RWPE1 (cell line): Measurements from ENCODE around the gene ANKS1A.

Experiments used
- CTCF ChIA-PET: fragments of 350-600 bp; sonication (Branson Sonifier 250); formaldehyde crosslinking; extraction: SDS; loops from one replicate; lab custom pipeline; 2021; lab: Yijun Ruan, JAX
- POLR2A ChIA-PET: fragments of 400-600 bp; formaldehyde crosslinking; extraction: SDS; loops from one replicate; lab custom pipeline; 2020; ENCODE audit warnings: antibody characterized with exemption; ENCODE audit not compliant: low non-redundant PET; lab: Yijun Ruan, JAX
- DNase-seq: peaks from one replicate; pipeline ENCODE4 v3.0.0; 2012; ENCODE audit warnings: low spot score
- H3K27ac ChIP-seq: fragments of 450-650 bp; 2 replicates; pipeline ENCODE4 v1.5.1; 2017
- TF ChIP-seq, protein P1 (sequence below): fragments of 450-650 bp; conservative IDR thresholded peaks from 2 replicates; pipeline ENCODE4 v1.5.1; 2017; ENCODE audit warnings: low read depth, mild to moderate bottlenecking

The ANKS1A gene

DNA sequence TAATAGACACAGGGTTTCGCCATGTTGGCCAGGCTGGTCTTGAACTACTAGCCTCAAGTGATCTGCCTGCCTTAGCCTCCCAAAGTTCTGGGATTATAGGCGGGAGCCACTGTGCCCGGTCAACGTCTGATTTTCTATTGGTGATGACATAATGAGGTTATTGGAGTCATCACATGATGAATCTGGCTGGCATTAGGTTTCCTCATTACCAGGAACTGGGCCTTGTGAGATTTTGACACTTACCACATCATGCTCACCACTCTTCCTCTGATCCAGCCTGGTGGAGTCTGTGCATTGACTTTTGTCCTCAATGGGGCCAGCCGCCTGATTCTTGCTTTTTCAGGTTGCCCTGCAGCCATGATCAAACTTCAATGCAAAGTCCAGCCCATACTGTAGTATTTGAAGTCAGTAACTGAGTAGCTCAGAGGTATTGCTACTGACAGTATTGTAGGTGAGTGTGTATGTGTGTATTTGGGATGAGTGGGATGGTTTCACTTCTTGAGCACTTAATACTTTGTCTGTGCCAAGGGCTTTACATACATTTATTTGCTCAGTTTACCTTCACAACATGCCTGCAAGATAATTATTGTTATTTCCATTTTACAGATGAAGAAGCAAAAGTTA lies 16.0 kb downstream of the ANKS1A start:
- TF ChIP-seq, protein P1, sequence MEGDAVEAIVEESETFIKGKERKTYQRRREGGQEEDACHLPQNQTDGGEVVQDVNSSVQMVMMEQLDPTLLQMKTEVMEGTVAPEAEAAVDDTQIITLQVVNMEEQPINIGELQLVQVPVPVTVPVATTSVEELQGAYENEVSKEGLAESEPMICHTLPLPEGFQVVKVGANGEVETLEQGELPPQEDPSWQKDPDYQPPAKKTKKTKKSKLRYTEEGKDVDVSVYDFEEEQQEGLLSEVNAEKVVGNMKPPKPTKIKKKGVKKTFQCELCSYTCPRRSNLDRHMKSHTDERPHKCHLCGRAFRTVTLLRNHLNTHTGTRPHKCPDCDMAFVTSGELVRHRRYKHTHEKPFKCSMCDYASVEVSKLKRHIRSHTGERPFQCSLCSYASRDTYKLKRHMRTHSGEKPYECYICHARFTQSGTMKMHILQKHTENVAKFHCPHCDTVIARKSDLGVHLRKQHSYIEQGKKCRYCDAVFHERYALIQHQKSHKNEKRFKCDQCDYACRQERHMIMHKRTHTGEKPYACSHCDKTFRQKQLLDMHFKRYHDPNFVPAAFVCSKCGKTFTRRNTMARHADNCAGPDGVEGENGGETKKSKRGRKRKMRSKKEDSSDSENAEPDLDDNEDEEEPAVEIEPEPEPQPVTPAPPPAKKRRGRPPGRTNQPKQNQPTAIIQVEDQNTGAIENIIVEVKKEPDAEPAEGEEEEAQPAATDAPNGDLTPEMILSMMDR, result no peak
- POLR2A ChIA-PET, result no interaction called here
- no peak for DNase-seq
- H3K27ac ChIP-seq, result no peak overlapping the region
- CTCF ChIA-PET, result interaction anchor here (0.7 to 1.7 kb wide), 2 partner anchors 17 to 184 kb away, joined by 5 read pairs; no protein-coding TSS in a partner anchor

DNA sequence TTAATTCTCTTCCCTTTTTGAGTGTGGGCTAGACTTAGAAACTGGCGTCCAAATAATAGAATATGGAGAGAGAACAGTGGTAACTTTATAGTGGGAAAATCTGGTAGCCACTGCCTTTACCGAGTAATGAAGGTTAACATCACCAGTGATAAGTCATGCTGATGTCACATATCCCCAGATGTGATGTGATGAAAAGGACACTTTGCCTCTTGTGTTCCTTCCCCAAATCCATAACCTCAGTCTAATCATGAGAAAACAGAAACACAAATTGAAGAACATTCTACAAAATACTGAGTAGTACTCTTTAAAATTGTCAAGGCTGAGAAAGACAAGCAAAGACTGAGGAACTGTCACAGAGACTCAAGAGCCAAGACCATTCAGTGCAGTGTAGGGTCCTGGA lies 17.8 kb downstream of the ANKS1A start:
- no peak for DNase-seq
- ChIA-PET POLR2A (no interaction called here), CTCF (interaction anchor here (1.7 kb wide), 1 partner anchor 15 kb away, joined by 5 read pairs; no protein-coding TSS in a partner anchor)
- H3K27ac ChIP-seq, result no peak overlapping the region
- TF ChIP-seq, protein P1, result no peak

DNA sequence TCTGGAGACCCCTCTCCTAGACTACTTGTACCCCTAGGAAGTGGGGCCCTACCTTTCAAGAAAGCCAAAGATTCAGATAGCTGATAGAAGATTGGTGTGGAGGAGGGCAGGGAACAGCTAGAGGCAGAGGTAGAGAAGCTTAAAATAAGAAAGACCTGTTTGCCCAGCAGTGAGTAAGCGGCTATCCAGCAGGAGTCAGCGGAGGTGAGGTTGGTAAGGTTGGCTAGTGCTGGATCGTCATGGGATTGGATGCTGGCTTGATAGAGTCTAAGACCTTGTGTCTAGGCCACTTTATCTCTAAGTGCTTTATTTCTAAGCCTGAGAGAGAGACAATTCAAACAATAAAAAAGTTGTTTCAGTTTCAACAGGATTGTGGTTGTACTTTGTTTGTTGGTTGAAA lies 19.1 kb downstream of the ANKS1A start:
- H3K27ac ChIP-seq, result no peak overlapping the region
- POLR2A ChIA-PET, result no interaction called here
- CTCF ChIA-PET, result no interaction called here
- no peak for DNase-seq
- TF ChIP-seq, protein P1, result no peak

DNA sequence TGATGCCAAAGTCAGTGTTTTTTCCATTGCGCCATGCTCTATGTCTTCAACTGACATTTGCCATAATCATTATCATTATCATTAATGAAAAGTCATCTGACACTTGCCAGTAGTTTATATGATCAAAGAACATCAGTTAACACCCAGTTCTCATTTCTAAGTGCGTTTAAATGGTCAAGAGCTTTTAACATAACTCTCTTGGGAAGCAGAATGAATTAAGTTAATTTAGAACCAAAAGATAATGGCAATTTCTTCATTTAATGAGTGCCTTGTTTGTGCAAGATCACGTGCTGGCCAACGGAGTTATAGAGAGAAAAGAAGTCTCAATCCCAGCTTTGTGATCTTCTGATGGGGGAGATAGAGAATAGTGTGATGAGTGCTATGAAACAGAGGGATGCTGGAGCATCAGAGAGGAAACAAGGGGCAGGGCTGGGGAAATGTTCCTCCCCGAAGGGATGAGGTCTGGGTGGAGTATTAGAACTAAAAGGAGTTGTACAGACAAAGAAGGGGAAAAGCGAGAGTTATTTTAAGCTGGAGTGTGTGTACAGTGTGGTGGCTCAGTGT lies 20.3 kb downstream of the ANKS1A start:
- no peak overlapping the region for H3K27ac ChIP-seq
- TF ChIP-seq, protein P1, result no peak
- CTCF ChIA-PET, result interaction anchor here (0.7 kb wide), 1 partner anchor 202 kb away, joined by 4 read pairs; no protein-coding TSS in a partner anchor
- POLR2A ChIA-PET, result no interaction called here
- no peak for DNase-seq

DNA sequence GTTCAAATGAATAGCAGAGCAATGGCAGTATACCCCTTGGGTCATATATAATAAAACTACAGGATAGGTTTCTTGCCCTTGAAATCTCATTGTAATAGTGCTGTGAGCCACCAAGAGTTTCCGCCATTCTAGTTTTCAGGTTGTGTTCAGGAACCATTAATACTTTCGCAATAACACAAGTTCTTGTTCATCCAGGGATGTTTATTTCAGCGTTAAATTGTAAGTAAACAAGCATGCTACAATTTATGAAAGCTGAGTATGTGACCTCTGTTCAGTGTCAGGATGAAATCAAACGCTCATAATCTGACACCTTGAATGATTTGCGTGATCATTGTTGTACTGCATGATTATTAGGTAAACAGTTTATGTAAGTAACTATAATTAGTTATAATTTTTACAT lies 22.8 kb downstream of the ANKS1A start:
- ChIA-PET POLR2A (no interaction called here), CTCF (interaction anchor here (0.6 kb wide), 1 partner anchor 10 kb away, joined by 3 read pairs; no protein-coding TSS in a partner anchor)
- H3K27ac ChIP-seq, result no peak overlapping the region
- TF ChIP-seq, protein P1, result no peak
- no peak for DNase-seq

DNA sequence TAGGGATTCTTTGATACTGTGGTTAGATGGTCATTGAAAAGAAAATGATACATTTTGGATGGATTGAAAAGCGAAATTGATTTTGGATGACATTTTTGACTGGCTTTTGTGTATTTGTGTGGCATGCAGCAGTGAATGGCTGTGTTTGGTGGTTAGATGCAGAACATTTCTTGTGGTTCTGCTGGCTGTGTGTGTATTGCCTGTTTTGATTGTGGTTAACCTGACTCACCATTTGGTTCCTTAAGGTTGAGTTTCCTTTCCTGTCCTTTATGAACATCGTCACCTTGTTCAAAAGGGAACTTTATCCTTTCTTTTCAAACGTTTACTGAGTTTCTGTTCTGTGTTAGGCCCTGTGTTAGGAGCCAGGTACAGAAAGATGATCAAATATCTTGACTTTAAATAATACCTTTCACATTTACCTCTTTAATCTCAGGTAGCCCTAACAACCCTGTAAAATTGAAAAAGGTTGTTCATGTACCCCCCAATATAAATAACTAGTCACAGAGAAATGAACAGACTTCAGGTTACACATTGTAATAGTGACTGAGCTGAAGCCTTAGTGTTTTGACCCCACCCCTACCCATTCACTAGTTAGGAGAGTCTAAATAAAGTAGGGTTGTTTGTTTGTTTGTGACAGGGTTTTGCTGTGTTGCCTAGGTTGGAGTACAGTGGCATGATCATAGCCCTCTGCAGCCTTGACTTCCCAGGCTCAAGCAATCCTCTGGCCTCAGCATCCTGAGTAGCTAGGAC lies 23.8 kb downstream of the ANKS1A start:
- H3K27ac ChIP-seq, result no peak overlapping the region
- TF ChIP-seq, protein P1, result no peak
- ChIA-PET CTCF (no interaction called here), POLR2A (no interaction called here)
- peak; percentile 55 for DNase-seq
